Parathyroid adenoma (tissue), 2 donors: ENCODE measurements around the gene NAXD.

Source experiments
- H2AFZ ChIP-seq: fragments of 300-600 bp; sonication (generic); one replicate; pipeline ENCODE4 v1.7.0; 2017; ENCODE audit warnings: antibody characterized with exemption, mild to moderate bottlenecking
- H3K27ac ChIP-seq: fragments of 300-600 bp; sonication (generic); one replicate; pipeline ENCODE4 v1.7.0; 2017
- H3K27me3 ChIP-seq: fragments of 300-600 bp; sonication (generic); one replicate; pipeline ENCODE4 v1.7.0; 2017; ENCODE audit warnings: low read length; ENCODE audit not compliant: control insufficient read depth, insufficient read depth
- H3K36me3 ChIP-seq: fragments of 300-600 bp; sonication (generic); one replicate; pipeline ENCODE4 v1.7.0; 2017; ENCODE audit warnings: low read length; ENCODE audit not compliant: control insufficient read depth, insufficient read depth
- H3K4me1 ChIP-seq: fragments of 300-600 bp; sonication (generic); one replicate; pipeline ENCODE4 v1.7.0; 2017; ENCODE audit warnings: control low read depth
- H3K4me2 ChIP-seq: fragments of 300-600 bp; sonication (generic); one replicate; pipeline ENCODE4 v1.7.0; 2017; ENCODE audit warnings: low read length
- H3K4me3 ChIP-seq: fragments of 300-600 bp; sonication (generic); one replicate; pipeline ENCODE4 v1.7.0; 2017; ENCODE audit warnings: low read depth, low read length
- H3K79me2 ChIP-seq: fragments of 300-600 bp; sonication (generic); one replicate; pipeline ENCODE4 v1.7.0; 2017; ENCODE audit warnings: control low read depth
- H3K9ac ChIP-seq: fragments of 300-600 bp; sonication (generic); one replicate; pipeline ENCODE4 v1.7.0; 2017; ENCODE audit warnings: mild to moderate bottlenecking
- H3K9me3 ChIP-seq: fragments of 300-600 bp; sonication (generic); one replicate; pipeline ENCODE4 v1.7.0; 2017; ENCODE audit warnings: low read length; ENCODE audit not compliant: control insufficient read depth
- CTCF ChIP-seq: fragments of 300-600 bp; sonication (generic); IDR thresholded peaks from one replicate; pipeline ENCODE4 v1.7.0; 2017; ENCODE audit warnings: antibody characterized with exemption, mild to moderate bottlenecking
- donor health status: primary hyperparathyroidism.

NAXD gene

GRCh38 chr13:110571896-110572777, 43.2 kb upstream of the NAXD start:
- H3K4me3 ChIP-seq, result no peak overlapping the region
- no peaks in the 10 kb centered on the region for H3K27me3 ChIP-seq
- no peak for TF ChIP-seq CTCF
- no peaks in the 10 kb centered on the region for H3K79me2 ChIP-seq
- H3K4me2 ChIP-seq, result no peak overlapping the region
- H3K36me3 ChIP-seq, result no peaks in the 10 kb centered on the region
- no peak overlapping the region for H2AFZ ChIP-seq
- H3K9ac ChIP-seq, result no peak overlapping the region
- H3K9me3 ChIP-seq, result no peaks in the 10 kb centered on the region
- no peaks in the 10 kb centered on the region for H3K4me1 ChIP-seq
- H3K27ac ChIP-seq, result no peak overlapping the region

- TF ChIP-seq CTCF, result no peak
These were observed 42.6 kb upstream of the NAXD start for GRCh38 chr13:110572778-110573118.

GRCh38 chr13:110574161-110574560, 41.2 kb upstream of the NAXD start:
- Histone ChIP-seq H3K36me3 (no peaks in the 10 kb centered on the region), H3K27ac (no peak overlapping the region), H3K9ac (no peak overlapping the region), H3K79me2 (no peaks in the 10 kb centered on the region), H3K4me1 (no peaks in the 10 kb centered on the region), H3K9me3 (no peaks in the 10 kb centered on the region), H3K27me3 (no peaks in the 10 kb centered on the region), H3K4me3 (no peak overlapping the region), H2AFZ (no peak overlapping the region), H3K4me2 (no peak overlapping the region)
- TF ChIP-seq CTCF, result no peak

More at GRCh38 chr13:110572778-110573118, 42.6 kb upstream of the NAXD start:
- no peak overlapping the region for H3K4me2 ChIP-seq
- H2AFZ ChIP-seq, result no peak overlapping the region
- H3K27ac ChIP-seq, result no peak overlapping the region
- H3K9ac ChIP-seq, result no peak overlapping the region
- no peaks in the 10 kb centered on the region for H3K9me3 ChIP-seq
- no peaks in the 10 kb centered on the region for H3K4me1 ChIP-seq
- no peak overlapping the region for H3K4me3 ChIP-seq
- no peaks in the 10 kb centered on the region for H3K36me3 ChIP-seq
- H3K27me3 ChIP-seq, result no peaks in the 10 kb centered on the region
- no peaks in the 10 kb centered on the region for H3K79me2 ChIP-seq

GRCh38 chr13:110575322-110576069, 39.8 kb upstream of the NAXD start:
- H3K79me2 ChIP-seq, result no peaks in the 10 kb centered on the region
- no peaks in the 10 kb centered on the region for H3K36me3 ChIP-seq
- no peak overlapping the region for H3K9ac ChIP-seq
- H3K4me3 ChIP-seq, result no peak overlapping the region
- no peaks in the 10 kb centered on the region for H3K4me1 ChIP-seq
- no peaks in the 10 kb centered on the region for H3K27me3 ChIP-seq
- no peak overlapping the region for H2AFZ ChIP-seq
- H3K27ac ChIP-seq, result no peak overlapping the region
- no peak for TF ChIP-seq CTCF
- H3K4me2 ChIP-seq, result no peak overlapping the region
- no peaks in the 10 kb centered on the region for H3K9me3 ChIP-seq
